Stimulated activated CD8-positive, alpha-beta memory T cell treated with anti-CD3 and anti-CD28 coated beads, Interleukin-12 subunit alpha, Interleukin-12 subunit beta, amount 100 ng/mL, for 1 hour (primary cell): ENCODE data around the gene VTN.
"Not testable (repeated sequence)": the region's sequence is repeated elsewhere in the genome, so short reads cannot be mapped to it uniquely, and the experiment has no call there.

ENCODE experiments used
- DNase-seq: peaks from one replicate; pipeline ENCODE4 v3.0.0-alpha.2; 2020; ENCODE audit warnings: low read depth

VTN gene

GRCh38 chr17:28340374-28340773, 29.7 kb downstream of the VTN start:
- no peak for DNase-seq

GRCh38 chr17:28339431-28339830, 30.7 kb downstream of the VTN start:
- DNase-seq, result no peak

GRCh38 chr17:28338769-28339212, 31.3 kb downstream of the VTN start:
- not testable (repeated sequence) for DNase-seq

GRCh38 chr17:28338056-28338768, 31.9 kb downstream of the VTN start:
- no peak for DNase-seq

- no peak for DNase-seq
Measured at GRCh38 chr17:28335959-28336871, 33.9 kb downstream of the VTN start.

GRCh38 chr17:28335201-28335958, 34.7 kb downstream of the VTN start, which contains the start of the genes IFT20 and TNFAIP1:
TSS of gene IFT20 (minus strand) at chr17:28335472. CDS start at chr17:28331985, 3,487 bp downstream.
TSS of gene TNFAIP1 (plus strand) at chr17:28335761. CDS start at chr17:28339522, 3,761 bp downstream.
- DNase-seq, result peak; percentile 96

GRCh38 chr17:28334666-28335200, 35.4 kb downstream of the VTN start:
- DNase-seq, result no peak

- no peak for DNase-seq
Measured at GRCh38 chr17:28334171-28334570, 35.9 kb downstream of the VTN start.

- no peak for DNase-seq
Measured at GRCh38 chr17:28333083-28333746, 36.9 kb downstream of the VTN start.

- DNase-seq, result no peak
Measured at GRCh38 chr17:28331891-28332420, 38.2 kb downstream of the VTN start.

GRCh38 chr17:28330671-28331070, 39.4 kb downstream of the VTN start:
- DNase-seq, result no peak

GRCh38 chr17:28328325-28328724, 41.8 kb downstream of the VTN start:
- DNase-seq, result no peak

GRCh38 chr17:28327709-28328108, 42.4 kb downstream of the VTN start:
- no peak for DNase-seq

GRCh38 chr17:28327031-28327607, 43.0 kb downstream of the VTN start:
- DNase-seq, result no peak

GRCh38 chr17:28326114-28326513, 44.0 kb downstream of the VTN start:
- DNase-seq, result no peak

GRCh38 chr17:28325211-28325610, 44.9 kb downstream of the VTN start:
- no peak for DNase-seq

- no peak for DNase-seq
Measured at GRCh38 chr17:28324781-28325180, 45.3 kb downstream of the VTN start.

- DNase-seq, result no peak
Measured at GRCh38 chr17:28324267-28324745, 45.8 kb downstream of the VTN start.

- no peak for DNase-seq
Measured at GRCh38 chr17:28320215-28321061, 49.7 kb downstream of the VTN start.

GRCh38 chr17:28319598-28319935, 50.5 kb downstream of the VTN start:
- DNase-seq, result no peak
